ENCODE results near the gene CERKL.

The CERKL gene

DNA sequence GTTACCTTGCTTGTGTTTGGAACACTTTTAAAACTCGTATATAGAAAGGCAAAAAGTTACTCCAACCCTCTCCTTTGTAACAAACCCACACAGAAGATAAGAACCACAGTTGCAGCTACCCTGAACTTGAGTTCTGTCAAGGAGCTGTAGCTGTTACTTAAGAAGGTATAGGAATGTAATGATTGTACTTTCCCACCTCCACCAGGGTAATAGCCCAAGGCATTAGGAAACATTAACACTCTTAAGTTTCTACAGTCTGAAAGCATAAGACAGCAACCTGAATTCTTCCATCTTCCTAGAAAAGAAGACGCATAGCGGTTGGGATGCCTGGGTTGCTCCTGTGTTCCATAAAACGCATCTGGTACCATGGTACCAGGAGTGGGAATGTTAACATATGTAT, 156.7 kb downstream of the CERKL start:
- Histone ChIP-seq H3K4me2 (ENCODE audit: low read depth, low read length, poor library complexity, severe bottlenecking) (no peak overlapping the region), H2AFZ (ENCODE audit: low read length) (no peak overlapping the region), H3K36me3 (ENCODE audit: insufficient read depth, low read length) (peaks cover 95% of the 10 kb centered on the region), H3K9me3 (ENCODE audit: insufficient read depth, low read depth, low read length) (no peaks in the 10 kb centered on the region), H3K27me3 (ENCODE audit: insufficient read depth, low read length, poor library complexity, severe bottlenecking) (no peaks in the 10 kb centered on the region), H3K4me3 (ENCODE audit: low read length, poor library complexity, severe bottlenecking) (no peak overlapping the region), H3K9ac (ENCODE audit: low read depth, low read length, poor library complexity, severe bottlenecking) (no peak overlapping the region), H3F3A (ENCODE audit: low read depth) (no peaks in the 10 kb centered on the region; the same call in 1 of the 2 replicates), H3K9me2 (replicated peaks; ENCODE audit: low read depth, low read length) (no peaks in the 10 kb centered on the region), H3K4me1 (ENCODE audit: insufficient read depth, low read length, poor library complexity, severe bottlenecking) (no peaks in the 10 kb centered on the region), H4K20me1 (ENCODE audit: insufficient read depth, low read length, poor library complexity, severe bottlenecking) (peaks cover 45% of the 10 kb centered on the region), H3K79me2 (ENCODE audit: insufficient read depth, low read length) (peaks cover 15% of the 10 kb centered on the region; the same call in 1 of the 2 replicates)
- TF ChIP-seq, protein P1, sequence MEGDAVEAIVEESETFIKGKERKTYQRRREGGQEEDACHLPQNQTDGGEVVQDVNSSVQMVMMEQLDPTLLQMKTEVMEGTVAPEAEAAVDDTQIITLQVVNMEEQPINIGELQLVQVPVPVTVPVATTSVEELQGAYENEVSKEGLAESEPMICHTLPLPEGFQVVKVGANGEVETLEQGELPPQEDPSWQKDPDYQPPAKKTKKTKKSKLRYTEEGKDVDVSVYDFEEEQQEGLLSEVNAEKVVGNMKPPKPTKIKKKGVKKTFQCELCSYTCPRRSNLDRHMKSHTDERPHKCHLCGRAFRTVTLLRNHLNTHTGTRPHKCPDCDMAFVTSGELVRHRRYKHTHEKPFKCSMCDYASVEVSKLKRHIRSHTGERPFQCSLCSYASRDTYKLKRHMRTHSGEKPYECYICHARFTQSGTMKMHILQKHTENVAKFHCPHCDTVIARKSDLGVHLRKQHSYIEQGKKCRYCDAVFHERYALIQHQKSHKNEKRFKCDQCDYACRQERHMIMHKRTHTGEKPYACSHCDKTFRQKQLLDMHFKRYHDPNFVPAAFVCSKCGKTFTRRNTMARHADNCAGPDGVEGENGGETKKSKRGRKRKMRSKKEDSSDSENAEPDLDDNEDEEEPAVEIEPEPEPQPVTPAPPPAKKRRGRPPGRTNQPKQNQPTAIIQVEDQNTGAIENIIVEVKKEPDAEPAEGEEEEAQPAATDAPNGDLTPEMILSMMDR (conservative IDR thresholded peaks at IDR 0.05; ENCODE audit: low read length), result no peak
- TF ChIP-seq EZH2phosphoT487 (IDR thresholded peaks at IDR 0.05; ENCODE audit: borderline replicate concordance), result no peak

DNA sequence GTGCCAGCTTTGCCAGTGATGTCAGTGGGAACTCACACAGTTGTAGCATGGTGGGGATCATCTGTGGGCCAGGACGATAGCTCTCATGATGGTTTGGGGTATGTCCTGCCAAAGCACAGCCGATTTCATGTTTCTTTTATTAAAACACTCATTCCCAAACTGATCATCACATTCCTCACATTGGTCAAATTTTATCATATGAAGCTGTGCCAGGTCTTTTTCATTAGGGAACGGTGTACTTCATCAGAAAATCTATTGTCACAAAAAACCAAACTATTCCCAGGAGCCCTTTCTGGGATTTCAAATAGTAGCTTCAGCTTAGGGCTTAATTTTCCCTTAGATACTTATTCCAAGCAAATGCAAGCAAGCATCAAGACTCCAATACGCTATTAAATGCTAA, 157.7 kb downstream of the CERKL start:
- H3K27me3 ChIP-seq (ENCODE audit: insufficient read depth, low read length, poor library complexity, severe bottlenecking), result no peaks in the 10 kb centered on the region
- peaks cover 95% of the 10 kb centered on the region for H3K36me3 ChIP-seq (ENCODE audit: insufficient read depth, low read length)
- H3K9me3 ChIP-seq (ENCODE audit: insufficient read depth, low read depth, low read length), result no peaks in the 10 kb centered on the region
- TF ChIP-seq, protein P1 (conservative IDR thresholded peaks at IDR 0.05; ENCODE audit: low read length), result no peak
- TF ChIP-seq EZH2phosphoT487 (IDR thresholded peaks at IDR 0.05; ENCODE audit: borderline replicate concordance), result no peak
- H3F3A ChIP-seq (ENCODE audit: low read depth), result no peaks in the 10 kb centered on the region; the same call in none of the 2 replicates
- H3K79me2 ChIP-seq (ENCODE audit: insufficient read depth, low read length), result peaks cover 15% of the 10 kb centered on the region
- no peak overlapping the region for H3K4me2 ChIP-seq (ENCODE audit: low read depth, low read length, poor library complexity, severe bottlenecking)
- H3K9me2 ChIP-seq (replicated peaks; ENCODE audit: low read depth, low read length), result no peaks in the 10 kb centered on the region
- H4K20me1 ChIP-seq (ENCODE audit: insufficient read depth, low read length, poor library complexity, severe bottlenecking), result peaks cover 35% of the 10 kb centered on the region
- H3K4me1 ChIP-seq (ENCODE audit: insufficient read depth, low read length, poor library complexity, severe bottlenecking), result no peaks in the 10 kb centered on the region
- H3K9ac ChIP-seq (ENCODE audit: low read depth, low read length, poor library complexity, severe bottlenecking), result no peak overlapping the region
- no peak overlapping the region for H2AFZ ChIP-seq (ENCODE audit: low read length)
- no peak overlapping the region for H3K4me3 ChIP-seq (ENCODE audit: low read length, poor library complexity, severe bottlenecking)

Data from Loucy (cell line).